Right ventricle myocardium superior (tissue), 1 donor: ENCODE results near the gene RTN4RL2. TPM values are rescaled to one million over a fixed set of nuclear protein-coding genes. Genes with fewer than 3 reads are reported as not detected.

ENCODE experiments used
- ATAC-seq: fragments of 200-7000 bp; cut with Tn5 transposase; one replicate; pipeline ENCODE4 v1.9.1; 2020; ENCODE audit warnings: mild to moderate bottlenecking; ENCODE audit not compliant: poor library complexity
- DNase-seq: peaks from one replicate; pipeline ENCODE4 v3.0.0-alpha.2; 2020
- intact Hi-C: fragments of 100-400 bp; cut with DNase I; formaldehyde crosslinking; loops from one replicate; pipeline ENCODE4 v1.11.2; 2022
- total RNA-seq: library from RNA; stranded (reverse); fragmentation: NEBNext Ultra II Directional; extraction: Animal tissue kit (Norgen Biotek cat#: 25700); gene quantifications from one replicate; pipeline ENCODE4 v1.2.1, GENCODE V29; 2021
- donor health status: DM: no; HTN: yes; CAD: no; lungs with severe emphysema.

Gene RTN4RL2
- total RNA-seq, 1 donor from 2014 or later, result 1.9 TPM

DNA sequence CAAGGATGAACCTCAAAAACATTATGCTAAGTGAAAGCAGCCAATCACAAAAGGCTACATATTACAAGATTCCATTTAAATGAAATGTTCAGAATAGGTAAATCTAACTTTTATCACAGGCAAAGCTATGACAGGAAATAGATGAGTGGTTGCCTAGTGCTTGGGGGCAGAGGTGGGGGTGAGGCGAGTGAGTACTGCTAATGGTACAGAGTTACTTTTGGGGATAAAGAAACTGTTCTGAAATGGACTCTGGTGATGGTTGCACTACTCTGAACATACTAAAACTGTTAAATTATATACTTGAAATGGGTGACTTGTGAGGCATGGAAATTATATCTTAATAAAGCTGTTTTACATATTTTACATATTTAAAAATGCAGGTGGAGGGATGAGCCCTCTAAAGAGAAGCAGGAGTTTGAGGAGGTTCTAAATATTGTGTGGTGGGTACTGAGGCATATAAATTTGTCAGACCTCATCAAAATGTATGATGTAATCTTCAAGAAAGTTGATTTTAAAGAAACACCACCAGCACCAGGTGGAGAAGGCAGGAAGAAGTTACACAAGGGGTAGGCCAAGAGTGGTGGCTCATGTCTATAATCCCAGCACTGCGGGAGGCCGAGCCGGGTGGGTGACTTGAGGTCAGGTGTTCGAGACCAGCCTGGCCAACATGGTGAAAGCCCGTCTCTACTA, 51.6 kb downstream of the RTN4RL2 start:
- no peak for DNase-seq
- intact Hi-C loops, result no loop called here
- no peak for ATAC-seq

GRCh38 chr11:57512646-57513451, 52.5 kb downstream of the RTN4RL2 start:
- intact Hi-C loops, result no loop called here
- no peak for DNase-seq
- no peak for ATAC-seq

- ATAC-seq (no peak), DNase-seq (no peak)
These were observed 53.1 kb downstream of the RTN4RL2 start for GRCh38 chr11:57513452-57513795.

DNA sequence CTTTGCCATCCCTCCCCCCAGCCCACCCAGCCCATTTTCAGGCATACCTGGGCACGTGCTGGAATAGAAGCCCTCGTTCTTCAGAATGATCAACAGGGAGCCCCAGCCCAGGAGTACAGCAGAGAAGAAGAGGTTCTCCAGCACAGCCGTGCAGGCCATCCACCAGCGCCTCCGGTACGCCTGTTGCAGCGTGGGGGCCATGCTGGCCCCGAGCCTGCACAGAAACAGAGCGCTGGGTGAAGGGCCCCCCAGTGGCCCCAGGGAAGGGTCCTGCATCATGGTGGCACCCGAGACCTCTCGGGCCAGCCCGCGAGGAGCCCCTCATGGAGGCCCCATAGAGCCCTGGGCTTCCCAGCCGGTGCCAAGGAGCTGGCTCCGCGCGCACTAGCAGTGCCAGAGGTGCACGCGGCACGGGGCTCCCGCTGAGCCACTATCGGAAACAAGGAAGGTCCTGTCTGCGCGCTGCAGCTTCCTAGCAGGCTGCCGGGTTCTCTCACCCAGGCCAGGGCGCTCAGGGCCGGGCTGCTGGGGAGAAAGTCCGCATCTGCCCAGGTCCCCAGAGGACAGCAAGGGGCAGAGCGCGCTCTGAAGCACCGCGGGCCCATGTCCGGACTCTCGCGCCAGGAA, 53.7 kb downstream of the RTN4RL2 start:
- intact Hi-C loops, result no loop called here
- ATAC-seq, result peak; percentile 63
- DNase-seq, result peak; percentile 74

More at GRCh38 chr11:57513452-57513795, 53.1 kb downstream of the RTN4RL2 start:
- intact Hi-C loops, result no loop called here

GRCh38 chr11:57514538-57515331, 54.4 kb downstream of the RTN4RL2 start:
- intact Hi-C loops, result no loop called here
- DNase-seq (peak; percentile 80), ATAC-seq (peak; percentile 82)

GRCh38 chr11:57515332-57516060, 55.2 kb downstream of the RTN4RL2 start, which contains the start of gene SLC43A1:
TSS of gene SLC43A1 (minus strand) at chr11:57515702. CDS start at chr11:57514111, 1,591 bp downstream.
- peak; percentile 79 for DNase-seq
- intact Hi-C loops, result no loop called here
- peak; percentile 84 for ATAC-seq

GRCh38 chr11:57516061-57516443, 55.7 kb downstream of the RTN4RL2 start:
- intact Hi-C loops, result no loop called here
- DNase-seq (no peak), ATAC-seq (no peak)

- DNase-seq, result no peak
- intact Hi-C loops, result loop anchor here (10.0 kb wide), 1 partner anchor 176 kb away; no protein-coding TSS in a partner anchor
- ATAC-seq, result no peak
These were observed 60.8 kb downstream of the RTN4RL2 start for GRCh38 chr11:57521116-57521515.

- DNase-seq (no peak), ATAC-seq (no peak)
- intact Hi-C loops, result loop anchor here (10.0 kb wide), 1 partner anchor 179 kb away; no protein-coding TSS in a partner anchor
These were observed 63.1 kb downstream of the RTN4RL2 start for GRCh38 chr11:57523419-57523818.

Other genes starting within 250 kb of the RTN4RL2 start
- 15.4 TPM for gene APLNR, start 223.3 kb upstream of the RTN4RL2 start, total RNA-seq
- 39.7 TPM for gene TNKS1BP1, start 135.6 kb upstream of the RTN4RL2 start, total RNA-seq
- 36.3 TPM for gene SSRP1, start 124.6 kb upstream of the RTN4RL2 start, total RNA-seq
- gene P2RX3, start 122.2 kb upstream of the RTN4RL2 start, total RNA-seq, result 1.3 TPM
- gene PRG3, start 79.4 kb upstream of the RTN4RL2 start, total RNA-seq, result not detected
- not detected for gene PRG2, start 69.9 kb upstream of the RTN4RL2 start, total RNA-seq
- gene SLC43A3, start 33.4 kb upstream of the RTN4RL2 start, total RNA-seq, result 20.0 TPM
- 5.4 TPM for gene SLC43A1, start 55.2 kb downstream of the RTN4RL2 start, total RNA-seq
- gene TIMM10, start 70.2 kb downstream of the RTN4RL2 start, total RNA-seq, result 64.8 TPM
- gene SMTNL1, start 77.1 kb downstream of the RTN4RL2 start, total RNA-seq, result not detected
- gene UBE2L6, start 107.1 kb downstream of the RTN4RL2 start, total RNA-seq, result 15.1 TPM
- 118 TPM for gene SERPING1, start 137.2 kb downstream of the RTN4RL2 start, total RNA-seq
- gene YPEL4, start 189.4 kb downstream of the RTN4RL2 start, total RNA-seq, result 0.54 TPM
- 6.3 TPM for gene CLP1, start 197.2 kb downstream of the RTN4RL2 start, total RNA-seq
- 43.7 TPM for gene ZDHHC5, start 207.6 kb downstream of the RTN4RL2 start, total RNA-seq